ENCODE results near the gene ATAD3A.
A peak's percentile ranks its signal among the peaks of the same experiment; 100 is the strongest.
"Not testable (repeated sequence)": the region's sequence is repeated elsewhere in the genome, so short reads cannot be mapped to it uniquely, and the experiment has no call there.

The ATAD3A gene

DNA sequence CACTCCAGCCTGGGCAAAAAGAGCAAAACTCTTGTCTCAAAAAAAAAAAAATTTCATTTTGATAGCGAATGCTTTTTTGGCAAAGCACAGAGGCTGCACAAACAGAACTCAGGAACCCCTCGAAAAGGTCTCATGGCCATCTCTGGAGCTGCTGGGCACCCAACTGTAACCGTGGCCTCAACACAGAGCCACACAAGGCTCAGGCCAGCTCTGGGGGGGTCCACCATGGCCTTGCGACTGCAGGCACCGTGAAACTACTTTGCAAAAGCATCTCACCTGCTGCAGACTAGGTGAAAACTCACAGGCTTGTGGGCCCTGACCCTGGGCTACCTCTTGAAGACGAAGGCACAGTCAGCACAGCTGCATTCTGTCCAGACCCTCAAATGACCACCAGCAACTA is 44.5 kb downstream of the ATAD3A start:
- no peak for DNase-seq (ENCODE audit: low read depth)

DNA sequence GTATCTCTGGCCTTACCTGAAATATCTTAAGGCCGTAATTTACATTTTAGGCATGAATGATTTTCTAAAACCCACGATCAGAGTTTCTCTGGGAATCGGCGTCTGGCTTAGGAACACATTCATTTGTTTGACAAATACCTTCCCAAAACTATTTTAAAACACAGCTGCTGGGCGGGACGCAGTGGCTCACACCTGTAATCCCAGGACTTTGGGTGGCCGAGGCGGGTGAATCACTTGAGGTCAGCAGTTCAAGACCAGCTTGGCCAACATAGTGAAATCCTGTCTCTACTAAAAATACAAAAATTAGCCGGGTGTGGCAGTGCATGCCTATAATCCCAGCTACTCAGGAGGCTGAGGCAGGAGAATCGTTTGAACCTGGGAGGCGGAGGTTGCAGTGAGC is 45.0 kb downstream of the ATAD3A start:
- DNase-seq (ENCODE audit: low read depth) = not testable (repeated sequence)

DNA sequence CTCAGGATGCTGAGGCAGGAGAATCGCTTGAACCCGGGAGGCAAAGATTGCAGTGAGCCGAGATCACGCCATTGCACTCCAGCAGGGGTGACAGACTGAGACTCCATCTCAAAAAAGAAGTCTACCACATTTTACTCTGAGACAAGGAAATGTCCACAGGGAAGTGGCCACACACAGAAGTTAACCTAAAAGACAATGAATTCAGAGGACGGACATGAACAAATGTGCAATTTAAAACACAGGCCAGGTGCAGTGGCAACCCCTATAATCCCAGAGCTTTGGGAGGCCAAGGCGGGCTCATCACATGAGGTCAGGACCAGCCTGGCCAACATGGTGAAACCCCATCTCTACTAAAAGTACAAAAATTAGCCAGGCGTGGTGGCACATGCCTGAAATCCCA is 45.7 kb downstream of the ATAD3A start:
- not testable (repeated sequence) for DNase-seq (ENCODE audit: low read depth)

DNA sequence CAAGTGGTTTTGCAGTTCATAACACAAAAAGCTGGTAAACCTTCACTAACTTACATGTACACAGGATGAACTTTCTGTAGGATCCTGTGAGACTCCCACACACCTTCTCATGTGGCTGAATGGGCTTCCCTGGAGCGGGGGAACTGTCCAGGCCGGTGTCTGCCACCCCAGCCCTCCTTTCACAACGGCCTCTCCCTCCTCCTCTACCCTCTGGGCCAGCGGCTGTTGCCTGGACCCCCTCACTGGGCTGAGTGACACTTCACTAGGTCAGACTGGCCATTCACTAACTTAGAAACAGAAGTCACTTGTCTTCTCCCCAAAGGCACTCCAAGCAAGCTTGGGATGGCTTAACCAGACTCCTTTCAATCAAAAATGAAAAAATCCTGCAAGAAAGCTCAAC is 46.6 kb downstream of the ATAD3A start:
- DNase-seq (ENCODE audit: low read depth) = no peak

DNA sequence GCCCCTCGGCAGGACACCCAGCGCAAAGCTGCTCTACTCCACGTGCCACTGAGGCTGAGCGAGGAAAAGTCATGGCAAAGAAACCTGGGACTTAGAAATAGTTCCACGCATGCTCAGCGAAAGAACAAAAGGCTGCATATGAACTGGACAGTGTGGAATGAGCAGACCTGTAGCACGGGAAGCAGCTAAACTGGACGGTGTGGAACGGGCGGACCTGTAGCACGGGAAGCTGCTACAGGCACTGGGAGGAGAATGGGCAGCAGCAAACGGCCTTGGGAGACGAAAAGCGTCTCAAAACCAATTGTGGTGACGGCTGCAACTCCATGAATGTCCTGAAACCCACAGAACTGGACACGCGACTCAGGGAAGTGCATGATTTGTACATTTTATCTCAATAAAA is 47.1 kb downstream of the ATAD3A start:
- DNase-seq (ENCODE audit: low read depth) = no peak

DNA sequence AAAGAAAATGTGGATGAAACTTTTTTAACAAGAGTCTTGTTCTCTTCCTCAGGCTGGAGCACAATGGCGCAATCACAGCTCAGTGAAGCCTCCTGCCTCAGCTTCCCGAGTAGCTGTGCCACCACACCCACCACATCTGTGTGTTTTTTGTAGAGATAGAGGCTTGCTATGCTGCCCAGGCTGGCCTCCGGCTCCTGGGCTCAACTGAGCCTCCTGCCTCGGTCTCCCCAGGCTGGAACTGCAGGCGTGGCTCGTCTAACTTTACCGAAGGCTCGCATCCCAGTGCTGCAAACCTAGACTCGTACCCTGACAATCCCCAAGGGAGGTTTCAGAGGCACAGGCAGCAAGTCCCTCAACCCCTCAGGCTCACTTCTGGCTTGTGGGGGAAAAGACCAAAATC is 48.2 kb downstream of the ATAD3A start:
- DNase-seq (ENCODE audit: low read depth) = no peak

DNA sequence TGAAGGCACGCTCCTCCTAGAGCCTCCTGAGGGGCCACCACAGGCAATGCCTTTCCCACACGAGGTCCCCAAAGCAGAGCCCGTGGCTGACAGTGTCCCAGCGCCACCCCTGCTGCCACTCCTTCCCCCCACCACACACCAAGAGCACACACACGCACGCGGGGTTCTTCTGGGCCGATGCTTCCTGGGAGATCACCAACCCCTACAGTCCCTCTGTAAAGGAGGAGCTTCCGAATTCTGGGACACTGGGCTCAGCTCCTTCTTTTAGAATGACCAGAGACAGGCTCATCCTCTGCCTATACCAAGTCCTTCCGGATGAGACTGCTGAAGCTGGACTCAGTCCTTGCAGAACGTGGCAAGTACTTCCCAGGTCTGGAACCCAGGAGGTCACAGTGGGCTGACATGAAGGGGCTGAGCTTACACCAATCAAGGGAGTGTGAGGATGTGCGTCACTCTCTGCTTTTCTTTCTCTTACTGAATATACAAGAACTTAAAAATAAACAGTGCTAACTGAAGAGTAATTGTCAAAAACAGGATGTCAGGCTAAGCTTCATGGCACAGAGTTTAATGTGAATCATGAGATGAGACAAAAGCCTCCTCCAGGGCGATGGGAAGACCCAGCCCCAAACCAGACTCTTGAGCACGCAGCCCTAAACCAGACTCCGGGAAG is 50.0 kb downstream of the ATAD3A start:
- DNase-seq (ENCODE audit: low read depth) = no peak

DNA sequence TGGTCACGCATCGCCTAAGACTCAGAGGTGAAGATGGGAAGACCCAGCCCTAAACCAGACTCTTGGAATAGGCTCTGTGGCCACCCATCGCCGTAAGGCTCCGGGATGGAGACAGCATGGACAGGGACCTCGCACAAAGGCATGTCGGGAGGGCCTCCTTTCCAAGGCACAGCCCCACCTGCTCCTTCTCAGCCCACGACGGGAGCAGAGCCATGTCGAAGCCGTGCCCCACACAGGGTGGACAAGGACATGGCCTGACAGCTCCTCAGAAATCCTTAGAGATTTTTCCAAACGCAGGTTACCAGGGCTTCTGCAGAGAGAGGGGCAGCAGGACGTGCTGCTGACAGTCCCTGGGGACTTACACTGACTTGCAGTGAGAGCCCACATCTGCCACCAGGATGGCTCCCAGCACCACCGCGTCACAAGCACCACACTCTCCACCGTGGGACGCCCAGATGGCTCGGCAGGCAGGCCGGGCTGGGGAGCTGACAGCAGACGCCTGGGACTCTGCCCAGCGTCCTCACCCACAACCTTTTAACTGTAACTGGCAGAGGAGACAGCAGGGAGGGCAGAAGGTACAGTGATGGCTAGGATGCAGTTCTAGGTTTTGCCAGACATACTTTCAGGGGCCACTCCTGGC is 50.7 kb downstream of the ATAD3A start:
- DNase-seq (ENCODE audit: low read depth) = no peak

DNA sequence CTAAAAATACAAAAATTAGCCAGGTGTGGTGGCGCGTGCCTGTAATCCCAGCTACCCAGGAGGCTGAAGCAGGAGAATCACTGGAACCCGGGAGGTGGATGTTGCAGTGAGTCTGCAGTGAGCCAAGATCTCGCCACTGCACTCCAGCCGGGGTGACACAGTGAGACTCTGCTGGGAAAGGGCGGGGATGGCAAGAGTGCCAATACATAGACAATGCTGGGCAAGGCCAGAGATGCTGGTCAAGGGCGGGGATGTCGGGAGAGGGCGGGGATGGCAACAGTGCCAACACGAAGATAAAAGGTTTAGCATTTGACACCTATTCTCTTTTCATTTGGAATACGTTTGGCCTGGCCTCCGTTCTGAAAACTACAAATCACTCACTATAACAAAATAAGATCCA is 51.7 kb downstream of the ATAD3A start:
- DNase-seq (ENCODE audit: low read depth) = no peak

DNA sequence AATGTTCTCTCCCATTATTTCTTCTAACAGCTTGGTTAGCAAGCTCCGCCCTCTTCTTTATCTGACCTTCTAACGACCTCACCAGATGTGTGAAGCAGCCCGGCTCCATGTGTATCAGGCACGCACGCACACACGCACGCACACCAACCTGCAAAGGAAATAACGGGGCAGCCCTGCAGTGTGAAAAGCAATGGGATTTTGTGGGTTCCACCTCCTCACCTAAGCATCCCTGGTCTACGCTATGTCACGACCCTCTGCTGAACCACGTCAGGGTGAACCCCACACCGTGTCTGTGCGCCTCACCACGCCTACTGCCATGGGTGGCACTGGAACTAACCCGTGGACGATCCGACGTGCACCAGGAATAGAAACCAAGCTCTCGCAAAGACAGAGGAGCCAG is 52.3 kb downstream of the ATAD3A start:
- DNase-seq (ENCODE audit: low read depth) = no peak

DNA sequence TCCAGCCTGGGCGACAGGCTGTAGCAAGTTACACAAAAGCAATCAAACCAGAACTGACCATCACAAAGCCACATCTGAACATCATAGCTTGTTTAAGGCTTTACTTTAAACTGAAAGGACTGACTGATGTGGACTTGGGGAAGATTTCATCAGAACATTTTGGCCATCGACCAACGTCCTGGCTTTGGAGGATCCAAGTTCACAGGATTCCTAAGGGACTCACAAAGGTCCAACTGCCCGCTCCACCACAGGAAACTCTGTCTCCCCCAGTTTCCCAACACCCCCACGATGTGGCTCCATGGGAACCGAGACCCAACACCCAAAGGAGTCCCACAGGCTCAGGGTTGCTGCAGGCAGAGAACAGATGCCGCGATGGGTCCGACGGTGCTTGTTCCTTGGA is 53.4 kb downstream of the ATAD3A start:
- DNase-seq (ENCODE audit: low read depth) = no peak

DNA sequence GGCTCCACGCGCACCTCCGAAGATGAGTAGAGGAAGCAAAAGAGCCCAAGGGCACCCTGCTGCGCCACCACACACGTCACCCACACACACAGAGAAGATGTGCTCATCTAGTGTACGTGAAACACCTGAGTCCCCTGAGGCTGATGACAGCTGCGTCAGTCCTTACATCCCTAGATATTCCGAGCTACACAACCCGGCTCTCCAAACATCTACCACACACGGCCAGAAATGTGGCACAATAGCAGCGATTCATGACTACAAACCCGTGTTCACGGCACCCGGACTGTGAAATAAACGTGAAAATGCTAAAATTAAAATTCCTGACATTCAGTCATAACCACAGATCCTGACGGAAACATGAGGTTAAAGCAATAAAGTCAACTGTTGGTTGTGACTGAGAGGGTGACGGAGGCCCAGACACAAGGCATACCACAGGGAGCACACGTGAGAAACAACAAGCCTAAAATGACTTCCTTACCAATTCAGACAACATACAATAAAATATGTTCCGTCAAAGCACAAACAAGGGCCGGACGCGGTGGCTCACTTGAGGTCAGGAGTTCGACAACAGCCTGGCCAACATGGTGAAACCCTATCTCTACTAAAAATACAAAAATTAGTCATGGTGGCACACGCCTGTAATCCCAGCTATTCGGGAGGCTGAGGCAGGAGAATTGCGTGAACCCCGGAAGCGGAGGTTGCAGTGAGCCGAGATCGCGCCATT is 55.4 kb downstream of the ATAD3A start:
- DNase-seq (ENCODE audit: low read depth) = no peak

DNA sequence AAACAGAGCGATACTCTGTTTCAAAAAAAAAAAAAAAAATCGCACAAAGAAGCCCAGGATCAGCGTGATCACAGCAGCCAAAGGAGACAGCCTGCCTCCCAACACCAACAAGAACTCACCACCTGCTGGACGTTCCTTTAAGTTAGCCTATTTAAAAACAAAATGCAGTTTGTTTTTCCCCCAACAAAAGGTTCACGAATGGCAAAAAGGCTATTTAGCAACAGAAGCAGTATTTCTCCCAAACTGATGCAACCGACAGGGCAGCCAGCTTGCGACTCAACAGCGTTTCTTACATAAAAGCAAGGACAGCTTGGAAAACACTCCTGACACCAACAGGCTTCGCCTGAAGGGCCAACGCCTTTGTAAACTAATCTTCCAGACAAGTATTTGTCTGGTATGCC is 55.9 kb downstream of the ATAD3A start:
- no peak for DNase-seq (ENCODE audit: low read depth)

DNA sequence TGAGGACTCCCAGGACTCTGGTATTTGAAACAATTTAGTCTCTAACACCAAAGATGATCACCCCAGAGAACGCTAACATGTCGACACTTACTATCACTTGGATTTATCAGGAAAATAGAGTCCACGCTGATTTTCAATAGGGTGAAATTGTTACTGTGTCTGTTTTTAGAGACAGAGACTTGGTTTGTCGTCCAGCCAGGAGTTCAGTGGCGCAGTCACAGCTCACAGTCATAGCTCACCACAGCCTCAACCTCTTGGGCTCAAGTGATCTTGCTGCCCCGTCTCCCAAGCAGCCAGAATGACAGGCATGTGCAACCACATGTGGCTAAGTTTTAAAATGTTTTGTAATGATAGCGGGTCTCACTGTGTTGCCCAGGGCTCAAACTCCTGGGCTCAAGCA is 57.4 kb downstream of the ATAD3A start:
- no peak for DNase-seq (ENCODE audit: low read depth)

DNA sequence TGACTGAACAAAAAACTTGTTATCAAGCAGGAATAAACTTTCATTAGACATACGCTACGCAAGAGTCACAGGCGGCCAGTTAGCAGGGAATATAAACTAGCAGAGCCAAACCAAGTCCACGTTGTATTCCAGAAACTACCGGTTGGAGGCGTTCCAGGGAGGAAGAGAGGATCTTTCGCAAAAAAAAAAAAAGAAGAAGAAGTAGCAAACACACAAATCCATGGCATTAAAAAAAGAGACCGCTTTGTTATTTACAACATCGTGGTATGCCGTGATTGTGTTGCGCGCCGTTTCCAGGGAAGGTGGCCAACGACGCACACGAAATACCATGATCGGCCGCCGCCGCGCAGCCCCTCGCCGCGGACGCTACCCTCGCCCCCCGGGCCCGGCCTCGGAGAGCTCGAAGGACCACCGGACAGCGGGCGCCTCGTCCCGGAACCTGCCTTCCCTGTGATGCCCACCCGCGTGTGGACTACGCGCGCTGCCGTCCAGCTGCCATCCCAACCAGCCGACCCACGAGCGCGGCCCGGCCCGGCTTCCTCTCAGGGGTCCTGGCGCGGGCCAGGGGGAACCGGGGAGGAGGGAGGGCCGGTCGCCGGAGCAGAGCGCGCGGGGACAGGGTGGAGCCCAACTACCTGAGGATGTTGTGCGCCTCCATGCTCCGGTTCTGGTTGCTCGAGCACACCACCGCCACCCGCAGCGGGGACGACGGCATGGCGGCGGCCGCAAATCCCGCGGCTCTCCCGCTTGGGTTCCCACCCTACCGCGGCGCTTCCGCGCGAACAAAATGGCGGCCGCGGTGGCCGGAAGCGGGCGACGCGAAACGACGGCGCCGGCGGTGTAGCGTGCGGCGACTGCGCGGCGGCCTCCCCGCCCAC is 62.1 kb downstream of the ATAD3A start:
- DNase-seq (ENCODE audit: low read depth) = peak; percentile 64

DNA sequence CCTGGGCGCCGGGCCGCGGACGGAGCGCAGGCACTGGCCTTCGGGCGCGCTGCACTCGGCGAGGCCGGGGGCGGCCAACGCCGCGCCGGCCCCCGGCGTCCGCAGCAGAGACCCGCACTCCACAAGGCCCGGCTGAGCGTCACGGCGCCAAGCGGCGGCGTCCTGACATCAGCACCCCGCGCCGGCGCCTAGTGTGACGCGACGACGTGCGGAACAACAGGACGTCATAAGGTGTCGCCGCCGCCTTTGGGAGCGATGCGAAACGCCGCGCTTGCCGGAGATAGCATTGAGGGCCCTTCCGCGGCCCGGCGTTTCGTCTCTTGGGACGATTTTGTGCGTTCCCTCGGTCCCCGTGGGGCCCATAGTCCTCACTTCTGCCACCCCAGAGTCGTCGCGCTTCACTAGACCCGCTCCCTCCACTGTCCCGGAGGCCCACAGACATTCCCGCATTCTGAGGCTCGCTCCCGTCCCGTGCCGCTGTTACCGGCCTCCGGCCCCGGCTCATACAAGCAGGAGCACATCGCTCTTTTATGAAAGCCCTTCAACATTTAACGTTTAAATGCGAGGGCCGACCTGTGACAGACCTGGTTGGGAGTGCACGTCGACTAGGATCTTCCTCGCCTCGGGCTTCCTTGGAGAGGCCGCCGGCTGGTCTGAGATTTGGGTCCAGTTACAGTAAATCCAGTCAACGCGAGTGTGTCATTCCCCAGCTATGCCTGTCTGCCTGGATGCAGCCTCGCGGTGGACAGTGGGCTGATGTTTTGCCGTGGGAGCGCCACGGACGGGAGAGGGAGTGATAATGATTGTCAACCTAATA is 63.0 kb downstream of the ATAD3A start, which contains the start of gene SSU72:
TSS of gene SSU72 (minus strand) at position 143 of the 817 bp plus-strand sequence. CDS start 306 bp downstream, outside the sequence.
- peak; percentile 87 for DNase-seq (ENCODE audit: low read depth)

DNA sequence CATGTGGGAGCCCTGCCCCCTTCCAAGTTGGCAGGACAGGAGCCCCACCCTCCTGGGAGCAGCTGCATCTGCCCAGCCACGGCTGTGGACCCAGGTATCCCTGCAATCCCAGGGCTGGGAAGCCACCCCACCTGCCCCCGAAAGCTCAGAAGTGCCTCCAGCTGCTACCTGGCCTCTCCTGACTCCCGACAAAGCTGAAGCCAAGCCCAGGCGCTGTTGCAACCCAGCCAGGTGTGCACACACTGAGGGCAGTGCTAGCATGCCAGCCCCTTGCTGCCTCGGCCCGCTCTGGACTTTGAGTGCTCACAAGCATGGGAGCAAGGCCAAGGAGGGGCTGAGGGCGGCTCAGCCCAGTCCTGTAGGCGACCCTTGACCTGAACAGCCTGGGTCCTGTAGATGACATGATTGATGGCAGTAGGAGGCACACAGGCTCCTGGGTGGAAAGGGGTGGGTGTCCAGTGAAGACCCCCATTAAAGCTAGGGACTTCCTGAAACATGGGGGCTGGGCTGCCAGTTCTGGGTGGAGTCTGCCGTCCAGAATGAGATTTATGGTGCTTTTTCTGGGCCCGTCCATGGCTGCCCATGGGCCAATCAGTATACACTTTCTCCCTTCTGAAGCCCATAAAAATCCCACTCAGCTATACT is 65.5 kb downstream of the ATAD3A start:
- no peak for DNase-seq (ENCODE audit: low read depth)

DNA sequence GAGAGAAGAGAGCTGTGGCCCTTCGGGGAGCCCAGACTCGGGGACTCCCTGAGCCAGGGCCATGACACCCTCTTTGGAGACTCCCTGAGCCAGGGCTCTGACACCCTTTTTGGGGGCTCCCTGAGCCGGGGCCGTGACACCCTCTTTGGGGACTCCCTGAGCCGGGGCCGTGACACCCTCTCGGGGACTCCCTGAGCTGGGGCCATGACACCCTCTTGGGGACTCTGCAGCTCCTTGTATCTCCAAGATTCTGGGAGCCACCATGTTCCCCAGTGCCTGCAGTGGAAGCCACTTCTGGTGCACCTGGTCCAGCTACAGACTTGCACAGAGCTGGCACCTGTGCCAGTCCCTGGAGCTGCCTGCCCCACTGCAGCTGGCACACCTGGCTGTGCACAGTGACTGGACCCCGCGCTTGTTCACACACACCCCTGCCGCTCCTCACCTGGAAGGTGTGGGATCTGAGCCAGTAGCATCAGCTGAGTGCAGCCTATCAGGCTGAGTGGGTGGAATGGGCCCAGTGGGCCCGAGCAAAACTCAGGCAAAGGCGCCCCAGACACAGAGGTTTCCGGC is 66.5 kb downstream of the ATAD3A start:
- no peak for DNase-seq (ENCODE audit: low read depth)

DNA sequence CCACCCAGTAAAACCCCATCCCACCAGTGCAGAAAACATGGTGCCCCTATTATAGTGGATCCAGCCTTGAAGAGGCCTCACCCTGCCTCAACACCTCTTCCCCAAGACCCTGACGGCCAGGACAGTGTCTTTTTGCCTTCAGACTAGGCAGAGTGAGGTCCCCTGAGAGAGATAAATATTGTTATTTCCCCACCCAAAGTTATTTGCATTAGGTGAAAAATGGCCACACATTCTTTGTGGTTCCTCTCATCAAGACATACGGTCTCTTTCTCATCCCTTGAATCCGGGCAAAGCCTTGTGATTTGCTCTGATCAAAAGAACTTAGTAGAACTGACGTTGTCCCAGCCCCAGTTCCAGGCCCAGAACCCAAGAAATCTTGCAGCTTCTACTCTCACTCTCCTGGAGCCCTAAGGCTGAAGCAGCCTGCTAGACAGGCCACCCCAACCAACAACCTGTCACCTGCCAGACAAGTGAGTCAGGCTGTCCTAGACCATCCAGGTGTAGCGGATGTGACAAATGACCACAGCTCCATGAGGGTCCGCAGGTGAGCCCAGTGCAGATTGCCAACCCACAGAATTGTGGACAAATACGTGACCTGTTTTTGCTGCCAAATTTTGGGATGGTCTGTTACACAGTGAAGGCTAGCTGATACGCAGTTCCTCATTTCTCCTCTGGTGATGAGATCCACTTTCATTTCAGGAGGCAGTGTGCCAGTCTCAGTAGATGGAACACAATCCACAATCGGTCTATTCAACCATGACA is 70.8 kb downstream of the ATAD3A start:
- no peak for DNase-seq (ENCODE audit: low read depth)

Measured in activated T-cell treated with anti-CD3 and anti-CD28 coated beads for 24 hours (primary cell).